Astrocyte (in vitro differentiated cells and primary cell): ENCODE results near the gene NEK3. TPM values are rescaled to one million over a fixed set of nuclear protein-coding genes. Genes with fewer than 3 reads are reported as not detected.
"Not testable (repeated sequence)": the region's sequence is repeated elsewhere in the genome, so short reads cannot be mapped to it uniquely, and the experiment has no call there.

ENCODE experiments used
- DNase-seq: peaks from one replicate; pipeline ENCODE4 v3.0.0-alpha.2; 2010; ENCODE audit warnings: low read depth
- FAIRE-seq: peaks from 2 replicates; lab custom pipeline; 2011; peaks lifted over from hg19 to GRCh38; lab: Jason Lieb, UNC
- H2AFZ ChIP-seq: 2 replicates; pipeline ENCODE4 v1.6.0; 2012; ENCODE audit warnings: low read depth, low read length, inconsistent platforms
- H3K27ac ChIP-seq: 2 replicates; pipeline ENCODE4 v1.5.1; 2011; ENCODE audit warnings: low read depth, low read length, inconsistent platforms
- H3K27me3 ChIP-seq: 2 replicates; pipeline ENCODE4 v1.6.0; 2011; ENCODE audit warnings: low read length, inconsistent platforms; ENCODE audit not compliant: insufficient read depth
- H3K36me3 ChIP-seq: 2 replicates; pipeline ENCODE4 v1.5.1; 2011; ENCODE audit warnings: low read length, inconsistent platforms; ENCODE audit not compliant: insufficient read depth
- H3K4me1 ChIP-seq: 2 replicates; pipeline ENCODE4 v1.5.1; 2011; ENCODE audit warnings: low read length, inconsistent platforms; ENCODE audit not compliant: insufficient read depth
- H3K4me2 ChIP-seq: 2 replicates; pipeline ENCODE4 v1.6.0; 2012; ENCODE audit warnings: low read length, inconsistent platforms
- H3K4me3 ChIP-seq: 2 replicates; pipeline ENCODE4 v1.5.1; 2011; ENCODE audit warnings: low read depth, mild to moderate bottlenecking, low read length, inconsistent platforms; ENCODE audit not compliant: insufficient read depth
- H3K79me2 ChIP-seq: 2 replicates; pipeline ENCODE4 v1.6.0; 2012; ENCODE audit warnings: mild to moderate bottlenecking, low read length, inconsistent platforms; ENCODE audit not compliant: insufficient read depth
- H3K9ac ChIP-seq: 2 replicates; pipeline ENCODE4 v1.6.0; 2012; ENCODE audit warnings: mild to moderate bottlenecking, low read length, inconsistent platforms
- H3K9me3 ChIP-seq: 2 replicates; pipeline ENCODE4 v1.5.1; 2012; ENCODE audit warnings: low read depth, mild to moderate bottlenecking, low read length, inconsistent platforms; ENCODE audit not compliant: insufficient read depth
- H4K20me1 ChIP-seq: 2 replicates; pipeline ENCODE4 v1.6.0; 2012; ENCODE audit warnings: low read length, inconsistent platforms; ENCODE audit not compliant: insufficient read depth
- H3K27ac Mint-ChIP-seq: one replicate; pipeline ENCODE4 v1.8.0; 2021; ENCODE audit warnings: mild to moderate bottlenecking, mixed read lengths; ENCODE audit not compliant: unreplicated experiment
- H3K27me3 Mint-ChIP-seq: one replicate; pipeline ENCODE4 v1.8.0; 2021; ENCODE audit warnings: low read depth, mixed read lengths; ENCODE audit not compliant: unreplicated experiment
- H3K36me3 Mint-ChIP-seq: one replicate; pipeline ENCODE4 v1.8.0; 2021; ENCODE audit warnings: low read depth, mixed read lengths; ENCODE audit not compliant: unreplicated experiment
- H3K4me1 Mint-ChIP-seq: one replicate; pipeline ENCODE4 v1.8.0; 2021; ENCODE audit warnings: low read depth, mixed read lengths; ENCODE audit not compliant: unreplicated experiment
- H3K4me3 Mint-ChIP-seq: one replicate; pipeline ENCODE4 v1.8.0; 2021; ENCODE audit warnings: mild to moderate bottlenecking, moderate library complexity, mixed read lengths; ENCODE audit not compliant: unreplicated experiment
- H3K9me3 Mint-ChIP-seq: one replicate; pipeline ENCODE4 v1.8.0; 2021; ENCODE audit warnings: mild to moderate bottlenecking, mixed read lengths; ENCODE audit not compliant: unreplicated experiment
- CTCF ChIP-seq: IDR thresholded peaks from 2 replicates; pipeline ENCODE4 v1.5.1; 2011; ENCODE audit warnings: low read depth, mild to moderate bottlenecking, inconsistent platforms, low read length, moderate library complexity; ENCODE audit not compliant: insufficient read depth
- EZH2 ChIP-seq: IDR thresholded peaks from 2 replicates; pipeline ENCODE4 v1.6.1; 2012; ENCODE audit warnings: mild to moderate bottlenecking, low read length, inconsistent platforms; ENCODE audit not compliant: insufficient read depth
- total RNA-seq: library from RNA; stranded (reverse); gene quantifications from 2 replicates; pipeline ENCODE4 v1.2.1, GENCODE V29; 2021

The NEK3 gene
- total RNA-seq, 1 donor from 2014 or later, result 13.9 TPM

GRCh38 chr13:52177276-52177675, 17.9 kb upstream of the NEK3 start:
- FAIRE-seq (no peak), DNase-seq (no peak)
- Histone ChIP-seq H3K4me3 (no peak overlapping the region), H4K20me1 (no peaks in the 10 kb centered on the region), H3K36me3 (peaks cover 15% of the 10 kb centered on the region), H3K27me3 (no peaks in the 10 kb centered on the region), H3K4me2 (no peak overlapping the region), H3K9me3 (no peaks in the 10 kb centered on the region), H3K79me2 (no peaks in the 10 kb centered on the region), H2AFZ (no peak overlapping the region), H3K4me1 (no peaks in the 10 kb centered on the region), H3K27ac (no peak overlapping the region), H3K9ac (no peak overlapping the region)
- H3K27me3 Mint-ChIP-seq, result no peaks in the 10 kb centered on the region
- no peak overlapping the region for H3K27ac Mint-ChIP-seq
- H3K4me1 Mint-ChIP-seq, result peaks cover 1% of the 10 kb centered on the region
- TF ChIP-seq CTCF (no peak), EZH2 (no peak)
- H3K9me3 Mint-ChIP-seq, result no peaks in the 10 kb centered on the region
- no peaks in the 10 kb centered on the region for H3K36me3 Mint-ChIP-seq
- no peak overlapping the region for H3K4me3 Mint-ChIP-seq

GRCh38 chr13:52173970-52174369, 14.6 kb upstream of the NEK3 start:
- not testable (repeated sequence) for H3K9me3 Mint-ChIP-seq, H2AFZ ChIP-seq, H3K4me1 Mint-ChIP-seq, H3K27ac ChIP-seq, H3K79me2 ChIP-seq, H3K9ac ChIP-seq, H3K4me2 ChIP-seq, H3K9me3 ChIP-seq, H3K4me1 ChIP-seq, H3K27ac Mint-ChIP-seq, DNase-seq, H3K27me3 ChIP-seq, H3K4me3 ChIP-seq, H3K27me3 Mint-ChIP-seq, H4K20me1 ChIP-seq, H3K4me3 Mint-ChIP-seq, H3K36me3 Mint-ChIP-seq
- H3K36me3 ChIP-seq, result peaks cover 13% of the 10 kb centered on the region
- FAIRE-seq, result peak; percentile 37

- Histone ChIP-seq H3K9ac (no peak overlapping the region), H3K36me3 (peaks cover 13% of the 10 kb centered on the region), H3K79me2 (no peaks in the 10 kb centered on the region), H3K4me2 (no peak overlapping the region), H3K4me1 (no peaks in the 10 kb centered on the region), H3K27me3 (no peaks in the 10 kb centered on the region), H3K9me3 (no peaks in the 10 kb centered on the region), H4K20me1 (no peaks in the 10 kb centered on the region), H2AFZ (no peak overlapping the region), H3K4me3 (no peak overlapping the region), H3K27ac (no peak overlapping the region)
- Mint-ChIP-seq H3K27ac (no peak overlapping the region), H3K36me3 (no peaks in the 10 kb centered on the region), H3K9me3 (no peaks in the 10 kb centered on the region), H3K4me1 (peaks cover 1% of the 10 kb centered on the region), H3K27me3 (no peaks in the 10 kb centered on the region), H3K4me3 (no peak overlapping the region)
- no peak for FAIRE-seq
- TF ChIP-seq CTCF, result no peak
- no peak for TF ChIP-seq EZH2
- DNase-seq, result no peak
Measured at GRCh38 chr13:52173373-52173772, 14.0 kb upstream of the NEK3 start.

- not testable (repeated sequence) for H3K36me3 Mint-ChIP-seq
Measured at GRCh38 chr13:52171686-52172085, 12.3 kb upstream of the NEK3 start.

GRCh38 chr13:52170828-52171391, 11.5 kb upstream of the NEK3 start:
- H3K27me3 ChIP-seq, H3K9me3 ChIP-seq, H3K27ac ChIP-seq, H3K4me3 ChIP-seq, H3K36me3 ChIP-seq, H3K79me2 ChIP-seq, DNase-seq, H3K9ac ChIP-seq, H3K27me3 Mint-ChIP-seq, H3K4me1 Mint-ChIP-seq, H3K27ac Mint-ChIP-seq, FAIRE-seq, H3K9me3 Mint-ChIP-seq, H3K36me3 Mint-ChIP-seq, H3K4me3 Mint-ChIP-seq, H3K4me1 ChIP-seq, H2AFZ ChIP-seq, H4K20me1 ChIP-seq, H3K4me2 ChIP-seq: not testable (repeated sequence)

More at GRCh38 chr13:52171686-52172085, 12.3 kb upstream of the NEK3 start:
- not testable (repeated sequence) for H3K4me1 Mint-ChIP-seq, H3K36me3 ChIP-seq, H3K4me3 ChIP-seq, H3K79me2 ChIP-seq, H3K9me3 ChIP-seq, H3K9ac ChIP-seq, H3K27ac Mint-ChIP-seq, H3K4me1 ChIP-seq, H3K9me3 Mint-ChIP-seq, DNase-seq, H3K4me2 ChIP-seq, H2AFZ ChIP-seq, H3K4me3 Mint-ChIP-seq, H4K20me1 ChIP-seq, H3K27me3 Mint-ChIP-seq, H3K27me3 ChIP-seq, H3K27ac ChIP-seq
- peak; percentile 59 for FAIRE-seq
